Right forelimb (tissue), 1 donor: Measurements from ENCODE around the gene MAP2K1.
"Not testable (repeated sequence)": the region's sequence is repeated elsewhere in the genome, so short reads cannot be mapped to it uniquely, and the experiment has no call there.

Experiments
- DNase-seq: peaks from one replicate; pipeline ENCODE4 v3.0.0-alpha.2; 2018

The MAP2K1 gene

GRCh38 chr15:66386204-66387123, at the start of gene MAP2K1:
Gene MAP2K1 (plus strand): TSS chr15:66386912. CDS start chr15:66387348, 436 bp downstream.
- DNase-seq: peak; percentile 99

GRCh38 chr15:66348530-66348929, 38.2 kb upstream of the MAP2K1 start:
- not testable (repeated sequence) for DNase-seq

- DNase-seq: no peak
Observed at GRCh38 chr15:66356077-66356358, 30.7 kb upstream of the MAP2K1 start.

- DNase-seq: peak; percentile 98
Observed at GRCh38 chr15:66356359-66357236, 30.1 kb upstream of the MAP2K1 start, which contains the start of gene TIPIN. Gene TIPIN (minus strand): TSS chr15:66356685. CDS start chr15:66352947, 3,738 bp downstream.

GRCh38 chr15:66359740-66360139, 27.0 kb upstream of the MAP2K1 start:
- DNase-seq: no peak

GRCh38 chr15:66361745-66362460, 24.8 kb upstream of the MAP2K1 start:
- not testable (repeated sequence) for DNase-seq

GRCh38 chr15:66362776-66363175, 23.9 kb upstream of the MAP2K1 start:
- DNase-seq: no peak

- no peak for DNase-seq
Observed at GRCh38 chr15:66364944-66365528, 21.7 kb upstream of the MAP2K1 start.

GRCh38 chr15:66369773-66370651, 16.7 kb upstream of the MAP2K1 start:
- DNase-seq: peak; percentile 41

- no peak for DNase-seq
Observed at GRCh38 chr15:66374179-66374578, 12.5 kb upstream of the MAP2K1 start.

- DNase-seq: no peak
Observed at GRCh38 chr15:66378814-66379430, 7.8 kb upstream of the MAP2K1 start.

- not testable (repeated sequence) for DNase-seq
Observed at GRCh38 chr15:66381376-66381775, 5.3 kb upstream of the MAP2K1 start.

GRCh38 chr15:66387163-66388042, 691 bp downstream of the MAP2K1 start:
- DNase-seq: peak; percentile 77

GRCh38 chr15:66388043-66388363, 1.3 kb downstream of the MAP2K1 start:
- no peak for DNase-seq

GRCh38 chr15:66388576-66388975, 1.9 kb downstream of the MAP2K1 start:
- no peak for DNase-seq

- no peak for DNase-seq
Observed at GRCh38 chr15:66389098-66389858, 2.6 kb downstream of the MAP2K1 start.

GRCh38 chr15:66389859-66390381, 3.2 kb downstream of the MAP2K1 start:
- DNase-seq: no peak

GRCh38 chr15:66390678-66391077, 4.0 kb downstream of the MAP2K1 start:
- DNase-seq: no peak

GRCh38 chr15:66393037-66393436, 6.3 kb downstream of the MAP2K1 start:
- DNase-seq: not testable (repeated sequence)
